GM12878 (cell line): ENCODE results near the gene TEX54. TPM values are rescaled to one million over a fixed set of nuclear protein-coding genes. Genes with fewer than 3 reads are reported as not detected.

Experiments
- CHD4 ChIP-seq: fragments of 200-600 bp; sonication (generic); IDR thresholded peaks from 2 replicates; pipeline ENCODE4 v1.6.1; 2016; ENCODE audit warnings: mild to moderate bottlenecking
- HSF1 ChIP-seq: fragments of 150-350 bp; IDR thresholded peaks from 2 replicates; pipeline ENCODE4 v1.6.1; 2014; ENCODE audit warnings: mild to moderate bottlenecking, low read depth, low read length
- PBX3 ChIP-seq: IDR thresholded peaks from 2 replicates; pipeline ENCODE4 v1.6.1; 2011; ENCODE audit warnings: mild to moderate bottlenecking, low read depth, low read length, moderate library complexity; ENCODE audit not compliant: insufficient replicate concordance
- RCOR1 ChIP-seq: conservative IDR thresholded peaks from 2 replicates; pipeline ENCODE4 v1.6.1; 2012; ENCODE audit warnings: low read depth, low read length, improper control_type of control experiment
- REST ChIP-seq: IDR thresholded peaks from 2 replicates; pipeline ENCODE4 v1.6.1; 2012; ENCODE audit warnings: mild to moderate bottlenecking, low read depth, low read length
- TARDBP ChIP-seq: IDR thresholded peaks from 2 replicates; pipeline ENCODE4 v1.6.1; 2016; ENCODE audit warnings: borderline replicate concordance
- TBL1XR1 ChIP-seq: IDR thresholded peaks from 2 replicates; pipeline ENCODE4 v1.6.1; 2012; ENCODE audit warnings: low read depth, low read length, improper control_type of control experiment
- ZNF207 ChIP-seq: fragments of 450-650 bp; IDR thresholded peaks from 2 replicates; pipeline ENCODE4 v1.6.1; 2014; ENCODE audit warnings: antibody characterized with exemption, mild to moderate bottlenecking, borderline replicate concordance
- polyA plus RNA-seq, 11 experiments: library from polyadenylated mRNA; depleted of rRNA in 4 of 11; unstranded in 6 of 11; stranded (reverse) in 5 of 11; fragments of >200 nt; fragmentation: Nextera tagmentation in 4 of 11; fragmentation: Illumina TruSeq in 1 of 11; extraction: Ambion mirVana in 4 of 11; extraction: Trizol in 1 of 11; gene quantifications; 1 replicate in 1 of 11; 2 replicates in 10 of 11; pipeline versions ENCODE4 v1.2.1 to v1.2.3, GENCODE V29; 2011 to 2016; ENCODE audit warnings: inconsistent platforms in 2 of 11, missing spikeins in 2 of 11, low read depth in 1 of 11
- total RNA-seq, 4 experiments: library from RNA; depleted of rRNA in 3 of 4; stranded (reverse); fragments of >200 nt in 3 of 4; fragmentation: Illumina TruSeq in 1 of 4; extraction: Trizol in 1 of 4; gene quantifications; 2 replicates each; pipeline versions ENCODE4 v1.2.1 to v1.2.3, GENCODE V29; 2013 to 2021

The TEX54 gene
- total and polyA plus RNA-seq, 10 of the 15 experiments (the other 5 are each of a cell fraction or from before 2014, with no cell fraction given) = 0.38 to 0.68 (median 0.51) TPM; not detected in 7

GRCh38 chr11:62841361-62842170 is 8.9 kb upstream of the TEX54 start (continued):
- TF ChIP-seq RCOR1 (peak; percentile 75; the same call in 1 of the 2 replicates), HSF1 (peak; percentile 77), PBX3 (peak; percentile 74), TARDBP (peak; percentile 99), TBL1XR1 (peak; percentile 8), ZNF207 (peak; percentile 100), CHD4 (no peak), REST (peak; percentile 40; the same call in 1 of the 2 replicates)
